Left colon (tissue), 2 donors: Measurements from ENCODE around the gene FAXC. TPM values are rescaled to one million over a fixed set of nuclear protein-coding genes. Genes with fewer than 3 reads are reported as not detected.

ENCODE experiments used
- ATAC-seq: fragments of 200-7000 bp; cut with Tn5 transposase; one replicate; pipeline ENCODE4 v1.9.1; 2020; ENCODE audit warnings: mild to moderate bottlenecking, moderate library complexity
- DNase-seq, 2 donors: peaks; one replicate each; pipeline ENCODE4 v3.0.0-alpha.2; 2020
- intact Hi-C, 2 donors: fragments of 100-400 bp; cut with DNase I in 1 of 2; cut with micrococcal nuclease in 1 of 2; formaldehyde crosslinking; loops; one replicate each; pipeline versions ENCODE4 v1.11.2 to v1.14.0; 2022; cut with DNase I, micrococcal nuclease
- total RNA-seq, 2 donors: library from RNA; stranded (reverse); fragmentation: NEBNext Ultra II Directional; extraction: Animal tissue kit (Norgen Biotek cat#: 25700); gene quantifications; one replicate each; pipeline ENCODE4 v1.2.1, GENCODE V29; 2021
- donor health status: DM: no; HTN: no; CAD: no.
- donor health status: DM: yes; HTN: yes; CAD: no.

Gene FAXC
- total RNA-seq, 2 donors from 2014 or later = 0.73 to 3.0 TPM

- intact Hi-C loops = no loop called here
- DNase-seq (no peak), ATAC-seq (no peak)
These were observed 113.5 kb downstream of the FAXC start for GRCh38 chr6:99236010-99236409.

GRCh38 chr6:99233219-99233618 is 116.3 kb downstream of the FAXC start:
- no peak for ATAC-seq
- DNase-seq = no peak
- intact Hi-C loops = no loop called here

- no peak for ATAC-seq
- DNase-seq = no peak
- intact Hi-C loops = no loop called here
These were observed 117.4 kb downstream of the FAXC start for GRCh38 chr6:99232056-99232455.

- ATAC-seq (no peak), DNase-seq (no peak)
- intact Hi-C loops = no loop called here
These were observed 124.3 kb downstream of the FAXC start for GRCh38 chr6:99225172-99225571.

Other genes with a start within 250 kb of the FAXC start
- 10 to 100 TPM in 1 of 2 donors, 1 to 10 TPM in 1; 8.3 to 11.6 TPM for gene COQ3, start 44.5 kb upstream of the FAXC start, total RNA-seq
- 10 to 100 TPM; 70.0 to 72.9 TPM for gene PNISR, start 75.6 kb upstream of the FAXC start, total RNA-seq
- 10 to 100 TPM; 12.2 to 13.5 TPM for gene USP45, start 165.7 kb upstream of the FAXC start, total RNA-seq
- 10 to 100 TPM; 40.9 to 50.0 TPM for gene CCNC, start 219.0 kb upstream of the FAXC start, total RNA-seq